ENCODE results near the gene CAMTA1. TPM values are rescaled to one million over a fixed set of nuclear protein-coding genes. Genes with fewer than 3 reads are reported as not detected.

CAMTA1 gene
- total RNA-seq, 2 donors from 2014 or later, result 100 to 102 TPM

DNA sequence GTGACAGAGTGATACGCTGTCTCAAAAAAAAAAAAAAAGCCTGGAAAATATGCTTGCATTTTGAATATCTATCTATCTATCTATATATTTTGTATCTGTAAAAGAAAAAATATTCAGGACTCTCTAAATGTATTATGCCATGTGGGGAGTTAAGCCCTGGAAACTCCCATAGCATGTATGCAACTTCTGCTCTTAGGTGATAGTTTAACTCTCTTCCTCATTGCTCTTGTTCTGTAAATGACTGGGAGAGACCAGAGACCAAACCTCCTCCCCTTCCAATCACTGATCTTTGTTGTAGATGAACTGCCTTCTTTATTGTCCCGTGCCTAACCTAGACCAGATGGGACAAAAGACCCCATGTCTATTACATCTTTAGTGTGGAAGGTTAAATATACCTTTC is 37.6 kb upstream of the CAMTA1 start:
- Histone ChIP-seq H3K36me3 (no peaks in the 10 kb centered on the region), H3K27me3 (replicated peaks; ENCODE audit: insufficient read depth) (no peaks in the 10 kb centered on the region), H3K27ac (no peak overlapping the region), H3K4me1 (replicated peaks) (peaks cover 2% of the 10 kb centered on the region), H3K9me3 (no peaks in the 10 kb centered on the region), H3K4me3 (no peak overlapping the region)
- DNase-seq (ENCODE audit: low spot score), result no peak
- no peak for TF ChIP-seq POLR2AphosphoS5 (IDR thresholded peaks at IDR 0.05)
- TF ChIP-seq, protein P1, sequence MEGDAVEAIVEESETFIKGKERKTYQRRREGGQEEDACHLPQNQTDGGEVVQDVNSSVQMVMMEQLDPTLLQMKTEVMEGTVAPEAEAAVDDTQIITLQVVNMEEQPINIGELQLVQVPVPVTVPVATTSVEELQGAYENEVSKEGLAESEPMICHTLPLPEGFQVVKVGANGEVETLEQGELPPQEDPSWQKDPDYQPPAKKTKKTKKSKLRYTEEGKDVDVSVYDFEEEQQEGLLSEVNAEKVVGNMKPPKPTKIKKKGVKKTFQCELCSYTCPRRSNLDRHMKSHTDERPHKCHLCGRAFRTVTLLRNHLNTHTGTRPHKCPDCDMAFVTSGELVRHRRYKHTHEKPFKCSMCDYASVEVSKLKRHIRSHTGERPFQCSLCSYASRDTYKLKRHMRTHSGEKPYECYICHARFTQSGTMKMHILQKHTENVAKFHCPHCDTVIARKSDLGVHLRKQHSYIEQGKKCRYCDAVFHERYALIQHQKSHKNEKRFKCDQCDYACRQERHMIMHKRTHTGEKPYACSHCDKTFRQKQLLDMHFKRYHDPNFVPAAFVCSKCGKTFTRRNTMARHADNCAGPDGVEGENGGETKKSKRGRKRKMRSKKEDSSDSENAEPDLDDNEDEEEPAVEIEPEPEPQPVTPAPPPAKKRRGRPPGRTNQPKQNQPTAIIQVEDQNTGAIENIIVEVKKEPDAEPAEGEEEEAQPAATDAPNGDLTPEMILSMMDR (IDR thresholded peaks at IDR 0.05), result no peak
- no peak for TF ChIP-seq POLR2A (IDR thresholded peaks at IDR 0.05)
- WGBS, result 88% methylated on average over 2 of the region's 2 CpGs
- intact Hi-C loops (cut with DNase I), result no loop called here

DNA sequence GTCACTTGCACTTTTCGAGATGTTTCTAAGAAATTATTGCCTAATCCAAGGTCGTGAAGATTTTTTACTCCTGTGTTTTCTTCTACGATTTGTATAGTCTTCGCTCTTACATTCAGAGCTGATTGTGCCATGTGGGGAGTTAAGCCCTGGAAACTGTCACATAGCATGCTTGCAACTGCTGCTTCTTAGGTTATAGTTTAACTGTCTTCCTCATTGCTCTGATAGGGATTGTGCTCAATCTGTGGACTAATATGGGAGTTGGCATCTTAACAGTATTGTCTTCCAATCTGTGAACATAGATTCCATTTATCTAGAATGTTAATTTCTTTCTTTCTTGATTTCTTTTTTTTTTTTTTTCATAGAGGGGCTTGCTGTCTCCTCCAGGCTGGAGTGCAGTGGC is 34.8 kb upstream of the CAMTA1 start:
- Histone ChIP-seq H3K4me3 (no peak overlapping the region), H3K27ac (no peak overlapping the region), H3K36me3 (no peaks in the 10 kb centered on the region), H3K27me3 (replicated peaks; ENCODE audit: insufficient read depth) (no peaks in the 10 kb centered on the region), H3K9me3 (no peaks in the 10 kb centered on the region), H3K4me1 (replicated peaks) (no peaks in the 10 kb centered on the region)
- no peak for DNase-seq (ENCODE audit: low spot score)
- intact Hi-C loops (cut with DNase I), result no loop called here
- TF ChIP-seq POLR2A (IDR thresholded peaks at IDR 0.05), result no peak
- TF ChIP-seq POLR2AphosphoS5 (IDR thresholded peaks at IDR 0.05), result no peak
- TF ChIP-seq, protein P1 (IDR thresholded peaks at IDR 0.05), result no peak
- 85% methylated on average over 4 of the region's 4 CpGs for WGBS

DNA sequence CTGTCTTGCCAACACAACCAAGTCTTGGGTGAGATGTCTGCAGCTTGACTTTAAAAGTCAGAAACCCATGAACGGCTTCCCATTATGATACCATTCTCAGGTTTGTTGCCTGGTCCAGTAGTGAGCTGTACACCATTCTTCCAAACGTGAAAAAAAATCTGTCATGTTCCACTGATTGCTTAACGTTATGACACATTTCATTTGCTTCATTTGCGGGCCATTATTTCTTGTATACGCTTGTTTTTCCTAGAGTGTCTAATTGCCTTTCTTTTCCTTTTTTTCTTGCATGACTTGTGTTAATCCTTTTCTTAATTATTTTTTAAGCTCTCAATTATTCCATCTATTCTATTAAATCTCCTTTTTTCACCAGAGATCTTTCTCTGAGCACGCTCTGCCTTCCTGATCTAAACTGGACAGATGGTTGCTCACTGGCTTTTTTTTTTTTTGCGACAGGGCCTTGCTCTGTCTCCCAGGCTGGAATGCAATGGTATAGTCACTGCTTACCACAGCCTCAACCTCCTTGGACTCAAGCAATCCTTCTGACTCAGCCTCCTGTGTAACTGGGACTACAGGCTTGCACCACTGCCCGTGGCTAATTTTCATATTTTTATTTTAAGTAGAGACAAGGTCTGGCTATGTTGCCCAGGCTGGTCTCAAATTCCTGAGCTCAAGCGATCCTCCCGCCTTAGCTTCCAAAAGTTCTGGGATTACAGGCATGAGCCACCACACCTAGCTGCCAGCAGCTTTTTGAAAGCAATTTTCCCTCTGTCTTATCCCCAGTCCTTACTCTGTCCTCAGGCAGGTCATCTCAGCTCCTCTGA is 31.7 kb upstream of the CAMTA1 start:
- Histone ChIP-seq H3K4me1 (replicated peaks) (no peaks in the 10 kb centered on the region), H3K4me3 (no peak overlapping the region), H3K27me3 (replicated peaks; ENCODE audit: insufficient read depth) (no peaks in the 10 kb centered on the region), H3K36me3 (no peaks in the 10 kb centered on the region), H3K9me3 (no peaks in the 10 kb centered on the region), H3K27ac (no peak overlapping the region)
- WGBS, result 74% methylated on average over 10 of the region's 10 CpGs
- no peak for TF ChIP-seq POLR2A (IDR thresholded peaks at IDR 0.05)
- TF ChIP-seq, protein P1 (IDR thresholded peaks at IDR 0.05), result no peak
- no peak for TF ChIP-seq POLR2AphosphoS5 (IDR thresholded peaks at IDR 0.05)
- no peak for DNase-seq (ENCODE audit: low spot score)
- intact Hi-C loops (cut with DNase I), result no loop called here

DNA sequence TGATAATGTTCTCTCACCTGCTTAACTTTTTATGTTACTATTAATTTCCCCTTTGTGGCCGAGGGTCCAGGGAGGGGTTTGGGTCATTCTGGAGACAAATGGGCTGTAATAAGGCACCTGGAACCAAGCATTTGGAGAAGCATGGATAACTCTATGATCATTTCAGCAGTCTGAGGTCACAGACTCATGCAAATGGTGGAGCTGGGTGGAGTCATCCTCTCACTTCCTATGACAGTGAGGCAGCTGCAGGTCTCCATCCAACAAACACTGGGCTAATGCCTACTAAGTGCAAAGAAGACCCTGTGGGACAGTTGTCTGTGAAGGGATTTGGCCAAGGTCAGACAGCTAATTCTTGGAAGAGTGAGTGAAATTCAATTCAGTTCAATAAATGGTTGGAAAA is 28.8 kb upstream of the CAMTA1 start:
- WGBS, result 21% methylated on average over 1 of the region's 1 CpG
- TF ChIP-seq POLR2AphosphoS5 (IDR thresholded peaks at IDR 0.05), result no peak
- TF ChIP-seq POLR2A (IDR thresholded peaks at IDR 0.05), result no peak
- TF ChIP-seq, protein P1 (IDR thresholded peaks at IDR 0.05), result no peak
- intact Hi-C loops (cut with DNase I), result no loop called here

More for the DNA sequence above, 28.8 kb upstream of the CAMTA1 start:
- Histone ChIP-seq H3K9me3 (no peaks in the 10 kb centered on the region), H3K4me3 (no peak overlapping the region), H3K27me3 (replicated peaks; ENCODE audit: insufficient read depth) (no peaks in the 10 kb centered on the region), H3K4me1 (replicated peaks) (no peaks in the 10 kb centered on the region), H3K36me3 (no peaks in the 10 kb centered on the region), H3K27ac (no peak overlapping the region)
- DNase-seq (ENCODE audit: low spot score), result no peak

All from prostate gland (tissue), 2 donors.